GM12878 (cell line): ENCODE measurements around the gene NT5M. TPM values are rescaled to one million over a fixed set of nuclear protein-coding genes. Genes with fewer than 3 reads are reported as not detected.

ENCODE experiments used
- ATAC-seq: fragments of 200-7000 bp; cut with Tn5 transposase; 3 replicates; pipeline ENCODE4 v1.9.1; 2020; ENCODE audit warnings: mild to moderate bottlenecking, moderate library complexity
- BruUV-seq: library from RNA; stranded (reverse); fragments of 400-500 nt; replicated peaks from 2 replicates; lab custom pipeline; 2021; lab: Mats Ljungman, UMichigan
- CTCF ChIA-PET: fragments of 300-600 bp; sonication (Branson Sonifier 250); formaldehyde crosslinking; extraction: SDS; loops from one replicate; lab custom pipeline; 2021; ENCODE audit warnings: inconsistent platforms; lab: Yijun Ruan, JAX
- POLR2A ChIA-PET: fragments of 350-600 bp; formaldehyde crosslinking; extraction: SDS; loops from one replicate; lab custom pipeline; 2021; ENCODE audit warnings: inconsistent platforms; lab: Charles Lee
- RAD21 ChIA-PET: fragments of 300-600 bp; sonication (Branson Sonifier 250); formaldehyde crosslinking; loops from one replicate; lab custom pipeline; 2023; ENCODE audit warnings: antibody characterized with exemption; ENCODE audit not compliant: unreplicated experiment; lab: Charles Lee
- SMC1A ChIA-PET: fragments of 300-600 bp; sonication (Branson Sonifier 250); formaldehyde crosslinking; loops from one replicate; lab custom pipeline; 2023; ENCODE audit not compliant: unreplicated experiment, uncharacterized antibody; lab: Charles Lee
- DNase-seq: peaks from one replicate; pipeline ENCODE4 v3.0.0-alpha.2; 2011; ENCODE audit warnings: low read depth, low spot score
- FAIRE-seq: peaks from 3 replicates; lab custom pipeline; 2011; peaks lifted over from hg19 to GRCh38; lab: Jason Lieb, UNC
- H2AFZ ChIP-seq: 2 replicates; pipeline ENCODE4 v1.6.0; 2011; ENCODE audit warnings: low read depth, low read length, control low read depth; ENCODE audit not compliant: control insufficient read depth
- H3K27ac ChIP-seq: 2 replicates; pipeline ENCODE4 v1.5.1; 2011; ENCODE audit warnings: control low read depth; ENCODE audit not compliant: control insufficient read depth, insufficient read depth
- H3K27me3 ChIP-seq, 2 experiments: replicated peaks in 1 of 2; 2 replicates each; pipeline versions ENCODE4 v1.6.0 to v1.6.1; 2011; ENCODE audit warnings: low read length in 1 of 2; ENCODE audit not compliant: control insufficient read depth in 2 of 2, insufficient read depth in 2 of 2
- H3K36me3 ChIP-seq, 2 experiments: 2 replicates each; pipeline ENCODE4 v1.5.1; 2011; ENCODE audit warnings: low read length in 1 of 2; ENCODE audit not compliant: control insufficient read depth in 2 of 2, insufficient read depth in 2 of 2
- H3K4me1 ChIP-seq: 2 replicates; pipeline ENCODE4 v1.6.1; 2011; ENCODE audit warnings: mild to moderate bottlenecking, low read length, moderate library complexity, mixed read lengths; ENCODE audit not compliant: control insufficient read depth, insufficient read depth
- H3K4me2 ChIP-seq: 2 replicates; pipeline ENCODE4 v1.6.0; 2011; ENCODE audit warnings: control low read depth; ENCODE audit not compliant: control insufficient read depth, insufficient read depth
- H3K4me3 ChIP-seq: fragments of 200-600 bp; sonication (generic); 2 replicates; pipeline ENCODE4 v1.5.1; 2016
- H3K79me2 ChIP-seq: 2 replicates; pipeline ENCODE4 v1.6.0; 2011; ENCODE audit warnings: low read length; ENCODE audit not compliant: control insufficient read depth, insufficient read depth
- H3K9ac ChIP-seq: 2 replicates; pipeline ENCODE4 v1.8.0; 2011; ENCODE audit warnings: low read length, control low read depth, mixed read lengths; ENCODE audit not compliant: control insufficient read depth, insufficient read depth
- H3K9me3 ChIP-seq: replicated peaks from 3 replicates; pipeline ENCODE4 v1.5.1; 2011; ENCODE audit warnings: mild to moderate bottlenecking, low read length; ENCODE audit not compliant: control insufficient read depth, insufficient read depth
- H4K20me1 ChIP-seq: 2 replicates; pipeline ENCODE4 v1.6.0; 2011; ENCODE audit not compliant: control insufficient read depth, insufficient read depth
- HDAC6 ChIP-seq: fragments of 200-600 bp; sonication (generic); IDR thresholded peaks from one replicate; pipeline ENCODE4 v1.8.0; 2017; ENCODE audit warnings: antibody characterized with exemption; ENCODE audit not compliant: unreplicated experiment
- MTA3 ChIP-seq: IDR thresholded peaks from 2 replicates; pipeline ENCODE4 v1.6.1; 2012; ENCODE audit warnings: low read length, inconsistent platforms, borderline replicate concordance
- NR2C1 ChIP-seq: fragments of 450-650 bp; IDR thresholded peaks from 2 replicates; pipeline ENCODE4 v1.6.1; 2017; ENCODE audit warnings: antibody characterized with exemption, mild to moderate bottlenecking, moderate library complexity
- TAF1 ChIP-seq: IDR thresholded peaks from 2 replicates; pipeline ENCODE4 v1.6.1; 2011; ENCODE audit warnings: mild to moderate bottlenecking, low read depth, low read length, borderline replicate concordance
- WGBS: methylation state at CpG from one replicate; pipeline ENCODE4 v1.1.6; 2016; ENCODE audit warnings: low lambda C conversion rate; ENCODE audit not compliant: insufficient replicate concordance, insufficient coverage; ENCODE audit errors: missing lambda C conversion rate; 5-methylcytosine and 5-hydroxymethylcytosine counted together
- in situ Hi-C: fragments of 300-500 bp; cut with MboI; formaldehyde crosslinking; loops from 9 replicates; pipeline ENCODE4 v1.14.3; 2018; ENCODE audit warnings: mixed read lengths
- intact Hi-C: fragments of 100-400 bp; cut with micrococcal nuclease; formaldehyde crosslinking; loops from one replicate; pipeline ENCODE4 v1.14.2; 2022; ENCODE audit not compliant: unreplicated experiment
- polyA plus RNA-seq, 11 experiments: library from polyadenylated mRNA; depleted of rRNA in 4 of 11; unstranded in 6 of 11; stranded (reverse) in 5 of 11; fragments of >200 nt; fragmentation: Nextera tagmentation in 4 of 11; fragmentation: Illumina TruSeq in 1 of 11; extraction: Ambion mirVana in 4 of 11; extraction: Trizol in 1 of 11; gene quantifications; 1 replicate in 1 of 11; 2 replicates in 10 of 11; pipeline versions ENCODE4 v1.2.1 to v1.2.3, GENCODE V29; 2011 to 2016; ENCODE audit warnings: inconsistent platforms in 2 of 11, missing spikeins in 2 of 11, low read depth in 1 of 11
- total RNA-seq, 4 experiments: library from RNA; depleted of rRNA in 3 of 4; stranded (reverse); fragments of >200 nt in 3 of 4; fragmentation: Illumina TruSeq in 1 of 4; extraction: Trizol in 1 of 4; gene quantifications; 2 replicates each; pipeline versions ENCODE4 v1.2.1 to v1.2.3, GENCODE V29; 2013 to 2021

Gene NT5M
- total and polyA plus RNA-seq, 10 of the 15 experiments (the other 5 are each of a cell fraction or from before 2014, with no cell fraction given): 0.18 to 14.1 (median 2.9) TPM

DNA sequence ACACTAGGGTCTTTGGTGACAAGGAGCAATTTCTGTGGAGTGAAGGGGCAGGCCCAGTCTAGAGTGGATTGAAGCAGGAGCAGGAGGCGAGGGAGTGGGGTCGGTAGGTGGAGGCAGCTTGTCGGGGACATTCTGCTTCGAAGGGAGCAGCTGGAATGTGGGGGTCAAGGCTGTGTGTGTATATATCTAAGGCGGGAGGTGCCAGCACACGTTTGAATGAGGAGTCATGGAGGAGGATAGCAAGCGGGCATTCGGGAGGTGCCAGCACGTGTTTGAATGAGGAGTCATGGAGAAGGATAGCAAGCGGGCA lies 17.7 kb downstream of the NT5M start (continued):
- TF ChIP-seq NR2C1: no peak
- TF ChIP-seq MTA3: no peak
- TF ChIP-seq TAF1: no peak
- TF ChIP-seq, all 136 proteins: peak for 0

DNA sequence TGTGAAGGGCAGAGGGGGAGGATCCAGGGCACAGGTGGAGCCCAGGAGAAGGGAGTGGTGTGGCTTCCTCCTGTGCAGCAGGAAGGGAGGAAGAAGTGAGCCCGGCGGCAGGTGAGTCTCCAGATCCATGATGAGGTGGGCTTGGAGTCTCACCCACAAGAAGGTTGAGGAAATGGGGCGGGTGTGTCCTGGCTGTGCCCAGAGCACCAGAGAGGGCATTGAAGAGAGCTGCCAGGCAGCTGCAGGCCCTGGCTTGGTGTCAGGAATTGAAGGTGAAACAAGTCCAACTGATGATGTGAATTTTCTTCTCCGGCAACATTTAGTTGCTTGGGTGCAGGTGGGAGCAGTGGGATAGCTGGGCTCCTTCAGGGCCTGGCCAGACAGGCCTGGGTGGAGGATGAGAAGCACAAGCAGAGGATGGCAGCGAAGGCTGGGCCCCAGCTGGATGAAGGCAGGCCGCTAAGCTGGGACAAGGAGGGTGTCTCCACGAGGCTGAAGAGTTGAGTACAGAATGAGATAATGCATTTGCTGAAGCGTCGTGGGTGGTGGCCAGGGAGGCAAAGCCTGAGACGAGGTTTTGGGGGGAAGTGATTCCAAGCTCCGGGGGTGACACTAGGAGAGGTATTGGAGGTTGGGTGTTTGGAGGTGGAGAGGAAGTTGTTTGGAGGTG lies 18.3 kb downstream of the NT5M start:
- ChIA-PET POLR2A (no interaction called here), SMC1A (no interaction called here), CTCF (interaction anchor here (0.7 kb wide), 1 partner anchor 347 kb away, joined by 4 read pairs; no protein-coding TSS in a partner anchor), RAD21 (no interaction called here)
- no peaks in the 10 kb centered on the region for H3K9me3 ChIP-seq
- ATAC-seq (no peak), FAIRE-seq (no peak), DNase-seq (no peak)
- H3K27ac ChIP-seq: no peak overlapping the region
- no peaks in the 10 kb centered on the region for H3K36me3 ChIP-seq
- no peak overlapping the region for H2AFZ ChIP-seq
- no peaks in the 10 kb centered on the region for H3K79me2 ChIP-seq
- intact Hi-C loops: no loop called here
- TF ChIP-seq NR2C1 (no peak), HDAC6 (no peak)
- BruUV-seq: no TSS peak
- no peaks in the 10 kb centered on the region for H3K4me1 ChIP-seq
- in situ Hi-C loops: no loop called here
- H3K4me3 ChIP-seq: no peak overlapping the region
- 68% methylated on average over 11 of the region's 11 CpGs for WGBS
- H3K9ac ChIP-seq: no peak overlapping the region
- H3K27me3 ChIP-seq: no peaks in the 10 kb centered on the region
- H4K20me1 ChIP-seq: no peaks in the 10 kb centered on the region
- H3K4me2 ChIP-seq: no peak overlapping the region
